Testis (tissue), 3 donors: Measurements from ENCODE around the gene PLCH2. TPM values are rescaled to one million over a fixed set of nuclear protein-coding genes. Genes with fewer than 3 reads are reported as not detected.
A peak's percentile ranks its signal among the peaks of the same experiment; 100 is the strongest.

ENCODE experiments used
- DNase-seq: peaks from one replicate; pipeline ENCODE4 v3.0.0-alpha.2; 2019
- H3K27ac ChIP-seq, 2 donors: fragments of 200-600 bp; sonication (generic); one replicate each; pipeline ENCODE4 v1.5.1; 2019
- H3K27me3 ChIP-seq: fragments of 200-600 bp; sonication (generic); one replicate; pipeline ENCODE4 v1.5.1; 2019
- H3K36me3 ChIP-seq: fragments of 200-600 bp; sonication (generic); one replicate; pipeline ENCODE4 v1.5.1; 2017; ENCODE audit warnings: low read depth; ENCODE audit errors: missing control alignments
- H3K4me1 ChIP-seq: fragments of 200-600 bp; sonication (generic); one replicate; pipeline ENCODE4 v1.5.1; 2019
- H3K4me3 ChIP-seq, 2 donors: fragments of 200-600 bp; sonication (generic); one replicate each; pipeline ENCODE4 v1.5.1; 2017 to 2019
- H3K9me3 ChIP-seq: fragments of 200-600 bp; sonication (generic); one replicate; pipeline ENCODE4 v1.5.1; 2017
- CTCF ChIP-seq, 3 experiments: fragments of 450-650 bp in 2 of 3; fragments of 200-600 bp in 1 of 3; sonication (generic) in 1 of 3; IDR thresholded peaks; one replicate each; pipeline ENCODE4 v1.5.1; 2016 to 2019; ENCODE audit warnings: antibody characterized with exemption in 3 of 3, mild to moderate bottlenecking in 2 of 3, moderate library complexity in 1 of 3
- POLR2A ChIP-seq: fragments of 450-650 bp; IDR thresholded peaks from one replicate; pipeline ENCODE4 v1.6.1; 2017; ENCODE audit warnings: antibody characterized with exemption, mild to moderate bottlenecking, moderate library complexity
- WGBS, 2 donors: methylation state at CpG; one replicate each; pipeline ENCODE4 v1.1.5; 2018; 5-methylcytosine and 5-hydroxymethylcytosine counted together
- intact Hi-C: fragments of 100-400 bp; cut with DNase I; formaldehyde crosslinking; loops from one replicate; pipeline ENCODE4 v1.15.1; 2023; ENCODE audit warnings: low total_unique reads
- polyA plus RNA-seq: library from polyadenylated mRNA; stranded (reverse); fragments of 350-450 nt; fragmentation: Illumina TruSeq; extraction: RNeasy Lipid Tissue Mini Kit (QIAGEN cat#74804); gene quantifications from one replicate; pipeline ENCODE4 v1.2.3, GENCODE V29; 2014; ENCODE audit warnings: low read depth, low replicate concordance; ENCODE audit not compliant: insufficient read depth
- total RNA-seq, 2 donors: library from RNA; depleted of rRNA; stranded (reverse); fragments of >200 nt; gene quantifications; one replicate each; pipeline ENCODE4 v1.2.3, GENCODE V29; 2016

PLCH2 gene
- total and polyA plus RNA-seq, 3 donors from 2014 or later, result 2.7 to 6.5 (median 5.7) TPM

GRCh38 chr1:2460203-2460602 lies 15.9 kb upstream of the PLCH2 start:
- H3K27ac ChIP-seq, result no peak overlapping the region
- no peaks in the 10 kb centered on the region for H3K9me3 ChIP-seq
- WGBS, 2 donors, result 72 to 89% methylated on average over 5 to 8 of the region's 8 CpGs
- no peak for TF ChIP-seq CTCF (IDR thresholded peaks at IDR 0.05)
- no peak for TF ChIP-seq POLR2A
- DNase-seq, result no peak
- H3K4me1 ChIP-seq, result peaks cover 10% of the 10 kb centered on the region
- no peaks in the 10 kb centered on the region for H3K36me3 ChIP-seq
- intact Hi-C loops, result no loop called here
- H3K4me3 ChIP-seq, result no peak overlapping the region
- H3K27me3 ChIP-seq, result no peaks in the 10 kb centered on the region

GRCh38 chr1:2460996-2461751 lies 14.9 kb upstream of the PLCH2 start:
- TF ChIP-seq POLR2A (no peak), CTCF (IDR thresholded peaks at IDR 0.05) (no peak)
- Histone ChIP-seq H3K4me1 (peaks cover 10% of the 10 kb centered on the region), H3K9me3 (no peaks in the 10 kb centered on the region), H3K4me3 (no peak overlapping the region), H3K27ac (no peak overlapping the region), H3K36me3 (no peaks in the 10 kb centered on the region), H3K27me3 (no peaks in the 10 kb centered on the region)
- no peak for DNase-seq
- intact Hi-C loops, result no loop called here
- WGBS, 2 donors, result 75 to 76% methylated on average over 8 to 18 of the region's 18 CpGs

GRCh38 chr1:2462819-2463218 lies 13.3 kb upstream of the PLCH2 start:
- Histone ChIP-seq H3K27me3 (no peaks in the 10 kb centered on the region), H3K4me1 (peaks cover 10% of the 10 kb centered on the region)

GRCh38 chr1:2463396-2463795 lies 12.7 kb upstream of the PLCH2 start:
- peak; percentile 30 for DNase-seq
- 39 to 40% methylated on average over 2 to 17 of the region's 17 CpGs for WGBS, 2 donors
- H3K36me3 ChIP-seq, result no peaks in the 10 kb centered on the region
- TF ChIP-seq CTCF (IDR thresholded peaks at IDR 0.05) (no peak), POLR2A (no peak)
- H3K9me3 ChIP-seq, result no peaks in the 10 kb centered on the region
- H3K4me1 ChIP-seq, result peaks cover 10% of the 10 kb centered on the region
- H3K4me3 ChIP-seq, result no peak overlapping the region
- no peak overlapping the region for H3K27ac ChIP-seq
- H3K27me3 ChIP-seq, result no peaks in the 10 kb centered on the region
- intact Hi-C loops, result no loop called here

More at GRCh38 chr1:2462819-2463218, 13.3 kb upstream of the PLCH2 start:
- Histone ChIP-seq H3K36me3 (no peaks in the 10 kb centered on the region), H3K27ac (no peak overlapping the region), H3K9me3 (no peaks in the 10 kb centered on the region), H3K4me3 (no peak overlapping the region)
- DNase-seq, result no peak
- intact Hi-C loops, result no loop called here
- WGBS, 2 donors, result 65 to 75% methylated on average over 14 to 15 of the region's 15 CpGs
- no peak for TF ChIP-seq POLR2A
- TF ChIP-seq CTCF (IDR thresholded peaks at IDR 0.05), result no peak
